H1 (cell line): ENCODE results near the gene PPP1R12A. TPM values are rescaled to one million over a fixed set of nuclear protein-coding genes. Genes with fewer than 3 reads are reported as not detected.

Source experiments
- CTCF ChIA-PET: fragments of 300-600 bp; sonication (Branson Sonifier 250); formaldehyde crosslinking; loops from one replicate; lab custom pipeline; 2021; ENCODE audit not compliant: partially characterized antibody; lab: Charles Lee
- POLR2A ChIA-PET: fragments of 300-600 bp; sonication (Branson Sonifier 250); formaldehyde crosslinking; loops from one replicate; lab custom pipeline; 2021; ENCODE audit warnings: inconsistent platforms; ENCODE audit not compliant: partially characterized antibody; lab: Charles Lee
- DNase-seq, 2 experiments: peaks; one replicate each; pipeline versions ENCODE4 v3.0.0 to v3.0.0-alpha.2; 2010 to 2022; ENCODE audit warnings: low spot score in 2 of 2, low read depth in 1 of 2, mixed read lengths in 1 of 2
- FAIRE-seq: peaks from 2 replicates; lab custom pipeline; 2011; peaks lifted over from hg19 to GRCh38; lab: Jason Lieb, UNC
- H2AFZ ChIP-seq: 2 replicates; pipeline ENCODE4 v1.8.1; 2012; ENCODE audit warnings: low read length, inconsistent platforms
- H2AK5ac ChIP-seq: 2 replicates; pipeline ENCODE4 v1.6.1; 2013; ENCODE audit warnings: low read depth, low read length
- H2BK120ac ChIP-seq: replicated peaks from 2 replicates; pipeline ENCODE3; 2013; ENCODE audit warnings: low read depth, low read length, inconsistent platforms
- H2BK12ac ChIP-seq: 2 replicates; pipeline ENCODE4 v1.6.1; 2013; ENCODE audit warnings: low read depth, low read length
- H2BK15ac ChIP-seq: 2 replicates; pipeline ENCODE4 v1.6.1; 2013; ENCODE audit warnings: low read length
- H2BK20ac ChIP-seq: 2 replicates; pipeline ENCODE4 v1.6.1; 2013; ENCODE audit warnings: low read length
- H2BK5ac ChIP-seq: 2 replicates; pipeline ENCODE4 v1.6.1; 2013; ENCODE audit warnings: low read depth, low read length
- H3K14ac ChIP-seq: 2 replicates; pipeline ENCODE4 v1.6.1; 2013; ENCODE audit warnings: inconsistent platforms; ENCODE audit not compliant: insufficient read length
- H3K18ac ChIP-seq: 2 replicates; pipeline ENCODE4 v1.6.1; 2013; ENCODE audit warnings: low read length; ENCODE audit errors: extremely low read depth
- H3K23ac ChIP-seq: 2 replicates; pipeline ENCODE4 v1.6.1; 2013; ENCODE audit warnings: inconsistent platforms; ENCODE audit not compliant: insufficient read length
- H3K23me2 ChIP-seq: 2 replicates; pipeline ENCODE4 v1.6.1; 2013; ENCODE audit warnings: low read depth, low read length
- H3K27ac ChIP-seq: 2 replicates; pipeline ENCODE4 v1.6.1; 2011; ENCODE audit warnings: low read depth, low read length, inconsistent platforms
- H3K27me3 ChIP-seq, 4 experiments: replicated peaks in 1 of 4; 1 replicate in 1 of 4; 2 replicates in 3 of 4; pipeline versions ENCODE4 v1.6.1 to v1.8.1; 2011 to 2013; ENCODE audit warnings: low read length in 3 of 4, mild to moderate bottlenecking in 3 of 4, inconsistent platforms in 2 of 4, mixed read lengths in 2 of 4, moderate library complexity in 1 of 4; ENCODE audit not compliant: control insufficient read depth in 3 of 4, insufficient read depth in 3 of 4; ENCODE audit errors: extremely low read depth in 1 of 4
- H3K36me3 ChIP-seq, 4 experiments: 2 replicates each; pipeline versions ENCODE4 v1.6.1 to v1.8.1; 2011 to 2013; ENCODE audit warnings: mild to moderate bottlenecking in 4 of 4, low read length in 3 of 4, moderate library complexity in 2 of 4, control low read depth in 1 of 4, inconsistent platforms in 1 of 4; ENCODE audit not compliant: insufficient read depth in 4 of 4, control insufficient read depth in 2 of 4
- H3K4ac ChIP-seq: replicated peaks from 2 replicates; pipeline ENCODE3; 2013; ENCODE audit warnings: low read length, low read depth, mixed read lengths, inconsistent platforms; ENCODE audit not compliant: insufficient read length
- H3K4me1 ChIP-seq, 4 experiments: replicated peaks in 1 of 4; 1 replicate in 1 of 4; 2 replicates in 3 of 4; pipeline versions ENCODE4 v1.6.1 to v1.8.1; 2011 to 2013; ENCODE audit warnings: low read length in 3 of 4, inconsistent platforms in 2 of 4, mixed read lengths in 1 of 4; ENCODE audit not compliant: insufficient read depth in 4 of 4, control insufficient read depth in 3 of 4
- H3K4me2 ChIP-seq, 2 experiments: 2 replicates each; pipeline versions ENCODE4 v1.6.1 to v1.8.1; 2011 to 2013; ENCODE audit warnings: low read depth in 2 of 2, low read length in 2 of 2, control low read depth in 1 of 2, inconsistent platforms in 1 of 2, mild to moderate bottlenecking in 1 of 2; ENCODE audit not compliant: insufficient read depth in 1 of 2
- H3K4me3 ChIP-seq, 4 experiments: fragments of 200-600, 300-600 bp in 1 of 4; sonication (generic), shearing (Covaris generic), sonication (Bioruptor Twin) in 1 of 4; 2 replicates each; pipeline versions ENCODE4 v1.5.1 to v1.8.1; 2011 to 2016; ENCODE audit warnings: low read length in 4 of 4, low read depth in 3 of 4, control low read depth in 2 of 4, inconsistent platforms in 2 of 4, mild to moderate bottlenecking in 2 of 4, mixed read lengths in 1 of 4, moderate library complexity in 1 of 4; ENCODE audit not compliant: insufficient read depth in 2 of 4; ENCODE audit errors: extremely low read depth in 1 of 4
- H3K56ac ChIP-seq: replicated peaks from 2 replicates; pipeline ENCODE3; 2013; ENCODE audit warnings: low read depth, mild to moderate bottlenecking, mixed read lengths, low read length, inconsistent platforms; ENCODE audit not compliant: insufficient read length
- H3K79me1 ChIP-seq: 2 replicates; pipeline ENCODE4 v1.6.1; 2013; ENCODE audit warnings: low read depth, low read length, control low read depth
- H3K79me2 ChIP-seq, 2 experiments: 2 replicates each; pipeline versions ENCODE4 v1.6.1 to v1.8.1; 2012 to 2013; ENCODE audit warnings: low read length in 2 of 2, mild to moderate bottlenecking in 2 of 2, inconsistent platforms in 1 of 2; ENCODE audit not compliant: insufficient read depth in 2 of 2, control insufficient read depth in 1 of 2
- H3K9ac ChIP-seq, 4 experiments: replicated peaks in 1 of 4; 1 replicate in 1 of 4; 2 replicates in 3 of 4; pipeline versions ENCODE4 v1.6.1 to v1.8.1; 2011 to 2013; ENCODE audit warnings: low read depth in 3 of 4, low read length in 3 of 4, control low read depth in 2 of 4, mild to moderate bottlenecking in 2 of 4, moderate library complexity in 2 of 4, inconsistent platforms in 1 of 4; ENCODE audit errors: extremely low read depth in 1 of 4
- H3K9me3 ChIP-seq, 2 experiments: 2 replicates each; pipeline versions ENCODE4 v1.6.1 to v1.8.1; 2012 to 2013; ENCODE audit warnings: mild to moderate bottlenecking in 2 of 2, moderate library complexity in 2 of 2, control low read depth in 1 of 2, inconsistent platforms in 1 of 2, low read depth in 1 of 2, low read length in 1 of 2, mixed read lengths in 1 of 2; ENCODE audit not compliant: insufficient read depth in 2 of 2
- H4K20me1 ChIP-seq, 2 experiments: replicated peaks in 1 of 2; 2 replicates each; pipeline versions ENCODE3 to v1.8.1; 2011 to 2013; ENCODE audit warnings: inconsistent platforms in 2 of 2, low read length in 2 of 2, mild to moderate bottlenecking in 1 of 2; ENCODE audit not compliant: insufficient read depth in 2 of 2, control insufficient read depth in 1 of 2
- H4K5ac ChIP-seq: 2 replicates; pipeline ENCODE4 v1.6.1; 2013; ENCODE audit warnings: low read length, low read depth, mixed read lengths, inconsistent platforms; ENCODE audit not compliant: insufficient read length
- H4K8ac ChIP-seq: 2 replicates; pipeline ENCODE4 v1.8.0; 2013; ENCODE audit warnings: mild to moderate bottlenecking, moderate library complexity, low read length, inconsistent platforms; ENCODE audit not compliant: insufficient read depth; ENCODE audit errors: extremely low read depth
- H4K91ac ChIP-seq: replicated peaks from 2 replicates; pipeline ENCODE3; 2013; ENCODE audit warnings: low read length, mixed read lengths, inconsistent platforms; ENCODE audit not compliant: insufficient read length
- TAF1 ChIP-seq: IDR thresholded peaks from 2 replicates; pipeline ENCODE4 v1.6.1; 2011; ENCODE audit warnings: mild to moderate bottlenecking, low read depth, low read length
- YY1 ChIP-seq: IDR thresholded peaks from 2 replicates; pipeline ENCODE4 v1.6.1; 2011; ENCODE audit warnings: low read depth, mild to moderate bottlenecking, low read length
- WGBS, 2 experiments: shearing (Covaris generic) in 1 of 2; methylation state at CpG; one replicate each; pipeline versions ENCODE4 v1.1.6 to v1.1.7; 2013 to 2015; ENCODE audit warnings: low lambda C conversion rate in 2 of 2, mixed read lengths in 2 of 2, inconsistent platforms in 1 of 2, low coverage in 1 of 2, missing lambda C conversion rate in 1 of 2; ENCODE audit not compliant: insufficient replicate concordance in 2 of 2, insufficient coverage in 1 of 2, insufficient read length in 1 of 2; ENCODE audit errors: extremely low coverage in 1 of 2, missing lambda C conversion rate in 1 of 2; 5-methylcytosine and 5-hydroxymethylcytosine counted together
- polyA plus RNA-seq, 7 experiments: library from polyadenylated mRNA; depleted of rRNA in 3 of 7; stranded (reverse) in 5 of 7; unstranded in 2 of 7; fragments of >200 nt in 5 of 7; fragments of 200-250 nt in 2 of 7; gene quantifications; 1 replicate in 5 of 7; 2 replicates in 1 of 7; 4 replicates in 1 of 7; pipeline versions ENCODE4 v1.2.1 to v1.2.3, GENCODE V29; 2011 to 2013; ENCODE audit warnings: missing spikeins in 2 of 7, mixed read lengths in 2 of 7
- total RNA-seq: library from RNA; stranded (reverse); fragmentation: NEBNext Ultra II Directional; extraction: Animal tissue kit (Norgen Biotek cat#: 25700); gene quantifications from 2 replicates; pipeline ENCODE4 v1.2.1, GENCODE V29; 2021

The PPP1R12A gene
- total and polyA plus RNA-seq, 2 of the 8 experiments (the other 6 are each of a cell fraction or from before 2014, with no cell fraction given), result 14.7 to 81.5 TPM

- H4K20me1 ChIP-seq, result no peaks in the 10 kb centered on the region
- H3K36me3 ChIP-seq, result no peaks in the 10 kb centered on the region
- H2AK5ac ChIP-seq, result no peak overlapping the region
- FAIRE-seq (no peak), DNase-seq (no peak)
- no peak overlapping the region for H2BK20ac ChIP-seq
- TF ChIP-seq YY1, result no peak
- TF ChIP-seq TAF1, result no peak
- H3K23me2 ChIP-seq, result no peaks in the 10 kb centered on the region; the same call in 1 of the 2 replicates
- no peak overlapping the region for H2BK5ac ChIP-seq
- H3K14ac ChIP-seq, result no peak overlapping the region
- no peak overlapping the region for H2BK120ac ChIP-seq
- H3K4ac ChIP-seq, result no peak overlapping the region
- H4K8ac ChIP-seq, result no peak overlapping the region
- no peak overlapping the region for H3K18ac ChIP-seq
- WGBS, 2 experiments, result 91% methylated on average over 4 of the region's 5 CpGs; no CpG with 5 or more reads in 1 of the 2 experiments
- no peaks in the 10 kb centered on the region for H3K27me3 ChIP-seq
- no peak overlapping the region for H3K27ac ChIP-seq
- no peaks in the 10 kb centered on the region for H3K4me1 ChIP-seq
- ChIA-PET POLR2A (no interaction called here), CTCF (interaction anchor here (0.9 to 1.4 kb wide), 3 partner anchors 26 to 252 kb away, joined by 3 to 6 read pairs (median 3); no protein-coding TSS in a partner anchor)
- no peak overlapping the region for H2AFZ ChIP-seq
- H3K9me3 ChIP-seq, result no peaks in the 10 kb centered on the region
- H4K5ac ChIP-seq, result no peak overlapping the region
- H3K79me2 ChIP-seq, result no peaks in the 10 kb centered on the region
- no peak overlapping the region for H3K23ac ChIP-seq
- H4K91ac ChIP-seq, result no peak overlapping the region
- no peaks in the 10 kb centered on the region for H3K79me1 ChIP-seq
- H3K4me2 ChIP-seq, result no peak overlapping the region
- H3K9ac ChIP-seq, result no peak overlapping the region
- no peak overlapping the region for H2BK15ac ChIP-seq
- no peak overlapping the region for H3K4me3 ChIP-seq
- H3K56ac ChIP-seq, result no peak overlapping the region
- no peak overlapping the region for H2BK12ac ChIP-seq
These were observed 171.0 kb downstream of the PPP1R12A start for GRCh38 chr12:79763766-79764452.
